Stimulated activated naive B cell treated with anti-CD40 and anti-IgM and Interleukin-4, amounts not matched to agents 10 μg/mL and 1 μg/mL and 100 μg/mL, for 72 hours (primary cell): ENCODE results near the gene CCDC38.
A peak's percentile ranks its signal among the peaks of the same experiment; 100 is the strongest.
"Not testable (repeated sequence)": the region's sequence is repeated elsewhere in the genome, so short reads cannot be mapped to it uniquely, and the experiment has no call there.

Experiments
- ATAC-seq, 2 donors: fragments of 150-1000 bp; cut with Tn5 transposase; replicated peaks; 2 replicates each; pipeline ENCODE4 v1.10.0; 2021; ENCODE audit warnings: moderate library complexity in 1 of 2
- DNase-seq: peaks from one replicate; pipeline ENCODE4 v3.0.0; 2021
- H3K27ac Mint-ChIP-seq: one replicate; pipeline ENCODE4 v1.8.0; 2022; ENCODE audit warnings: mild to moderate bottlenecking, mixed read lengths
- H3K27me3 Mint-ChIP-seq, 2 donors: one replicate each; pipeline ENCODE4 v1.8.0; 2022; ENCODE audit warnings: mixed read lengths in 2 of 2
- H3K36me3 Mint-ChIP-seq, 2 donors: one replicate each; pipeline ENCODE4 v1.8.0; 2022; ENCODE audit warnings: mixed read lengths in 2 of 2, mild to moderate bottlenecking in 1 of 2
- H3K4me1 Mint-ChIP-seq, 2 donors: one replicate each; pipeline ENCODE4 v1.8.0; 2022; ENCODE audit warnings: mixed read lengths in 2 of 2, mild to moderate bottlenecking in 1 of 2
- H3K4me3 Mint-ChIP-seq, 2 donors: one replicate each; pipeline ENCODE4 v1.8.0; 2022; ENCODE audit warnings: mild to moderate bottlenecking in 2 of 2, mixed read lengths in 2 of 2, moderate library complexity in 1 of 2
- H3K9me3 Mint-ChIP-seq, 2 donors: one replicate each; pipeline ENCODE4 v1.8.0; 2022; ENCODE audit warnings: mixed read lengths in 2 of 2, mild to moderate bottlenecking in 1 of 2

Gene CCDC38

DNA sequence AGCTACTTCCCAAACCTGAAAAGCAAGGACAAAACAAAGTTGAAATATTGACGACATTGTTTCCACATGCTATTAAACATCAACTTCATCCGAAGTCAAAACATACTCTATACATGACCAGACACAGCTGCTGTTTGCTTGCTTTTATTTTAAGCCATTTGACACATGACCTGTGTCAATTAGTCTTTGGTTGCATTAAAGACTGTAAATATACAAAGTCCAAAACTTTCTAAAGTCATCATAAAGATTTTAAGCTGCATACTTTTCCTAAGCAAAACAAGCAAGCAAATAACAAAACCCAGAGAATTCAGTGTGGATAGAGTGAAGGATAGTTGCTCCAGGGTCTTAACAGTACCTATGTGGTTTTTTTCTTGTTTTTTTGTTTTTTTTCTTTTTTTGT, 31.9 kb upstream of the CCDC38 start:
- DNase-seq (no peak), ATAC-seq (no peak)
- Mint-ChIP-seq H3K4me1 (peaks cover 0 to 17% of the 10 kb centered on the region in 2 donors), H3K27me3 (no peaks in the 10 kb centered on the region), H3K4me3 (no peak overlapping the region), H3K9me3 (no peaks in the 10 kb centered on the region), H3K27ac (no peak overlapping the region), H3K36me3 (peaks cover 4 to 6% of the 10 kb centered on the region in 2 donors)

DNA sequence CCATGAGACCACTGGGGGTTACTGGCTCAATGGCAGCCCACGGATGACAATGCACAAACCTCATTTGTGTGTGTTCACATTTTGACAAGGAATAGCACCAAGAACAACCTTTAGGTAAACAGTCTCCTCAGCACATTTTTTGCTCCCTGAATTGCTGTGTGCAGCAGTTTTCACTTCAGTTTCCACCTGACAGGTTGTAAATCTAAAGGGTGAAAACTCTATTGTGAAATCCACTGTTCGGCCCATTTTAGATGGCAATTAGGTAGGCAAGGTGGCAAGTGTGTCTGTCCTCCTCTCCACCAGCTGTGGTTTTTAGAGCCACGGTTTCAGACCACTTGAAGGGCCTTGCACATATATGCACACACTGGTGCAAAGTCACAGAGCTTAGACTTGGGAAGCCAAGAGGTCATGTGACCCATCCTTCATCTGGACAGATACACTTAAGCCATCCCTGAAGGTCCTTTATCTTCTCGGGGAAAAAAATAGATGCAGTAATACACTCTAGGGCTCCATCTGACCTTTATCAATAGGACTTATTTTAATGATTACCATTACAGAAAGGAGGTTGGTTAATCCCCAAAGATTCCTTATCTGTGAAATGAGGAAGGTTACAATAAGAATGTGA, 30.5 kb upstream of the CCDC38 start:
- peak; percentile 23 to 25 for ATAC-seq
- peaks cover 4 to 6% of the 10 kb centered on the region in 2 donors for H3K36me3 Mint-ChIP-seq

DNA sequence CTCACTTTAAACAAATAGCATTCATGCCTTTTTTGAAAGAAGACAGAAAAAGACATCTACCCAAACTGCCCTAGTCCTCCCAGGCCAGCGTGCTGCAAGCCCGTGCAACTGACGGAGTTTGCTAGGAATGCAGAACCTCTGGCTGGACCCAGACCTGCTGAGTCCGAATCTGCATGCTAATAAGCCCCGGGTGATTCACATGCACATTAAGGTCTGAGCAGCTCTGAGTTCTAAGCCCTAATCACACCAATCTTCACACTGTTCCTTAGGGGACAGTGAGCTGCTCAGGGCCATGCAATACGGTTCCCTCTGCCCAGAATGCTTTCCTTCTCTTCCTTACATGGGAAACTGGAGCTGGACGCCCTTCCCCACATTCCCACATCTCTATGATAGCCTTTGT, 28.5 kb upstream of the CCDC38 start:
- DNase-seq: no peak
- Mint-ChIP-seq H3K9me3 (no peaks in the 10 kb centered on the region), H3K4me1 (peaks cover 0 to 17% of the 10 kb centered on the region in 2 donors), H3K4me3 (no peak overlapping the region), H3K27me3 (no peaks in the 10 kb centered on the region), H3K36me3 (peaks cover 10 to 13% of the 10 kb centered on the region in 2 donors), H3K27ac (no peak overlapping the region)
- ATAC-seq: no peak

More for the DNA sequence above, 30.5 kb upstream of the CCDC38 start:
- Mint-ChIP-seq H3K27ac (no peak overlapping the region), H3K4me3 (no peak overlapping the region), H3K4me1 (peaks cover 0 to 17% of the 10 kb centered on the region in 2 donors), H3K27me3 (no peaks in the 10 kb centered on the region), H3K9me3 (no peaks in the 10 kb centered on the region)
- no peak for DNase-seq

DNA sequence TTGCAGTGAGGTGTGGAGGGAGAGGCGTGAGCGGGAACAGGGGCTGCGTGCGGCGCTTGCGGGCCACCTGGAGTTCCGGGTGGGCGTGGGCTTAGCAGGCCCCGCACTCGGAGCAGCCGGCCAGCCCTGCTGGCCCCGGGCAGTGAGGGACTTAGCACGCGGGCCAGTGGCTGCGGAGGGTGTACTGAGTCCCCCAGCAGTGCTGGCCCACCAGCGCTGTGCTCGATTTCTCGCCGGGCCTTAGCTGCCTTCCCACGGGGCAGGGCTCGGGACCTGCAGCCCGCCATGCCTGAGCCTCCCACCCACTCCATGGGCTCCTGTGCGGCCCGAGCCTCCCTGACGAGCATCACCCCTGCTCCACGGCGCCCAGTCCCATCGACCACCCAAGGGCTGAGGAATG, 26.7 kb upstream of the CCDC38 start:
- H3K9me3 Mint-ChIP-seq, H3K27me3 Mint-ChIP-seq, H3K4me3 Mint-ChIP-seq, H3K27ac Mint-ChIP-seq, ATAC-seq, DNase-seq: not testable (repeated sequence)
- peaks cover 10 to 15% of the 10 kb centered on the region in 2 donors for H3K36me3 Mint-ChIP-seq
- peaks cover 0 to 14% of the 10 kb centered on the region in 2 donors for H3K4me1 Mint-ChIP-seq

DNA sequence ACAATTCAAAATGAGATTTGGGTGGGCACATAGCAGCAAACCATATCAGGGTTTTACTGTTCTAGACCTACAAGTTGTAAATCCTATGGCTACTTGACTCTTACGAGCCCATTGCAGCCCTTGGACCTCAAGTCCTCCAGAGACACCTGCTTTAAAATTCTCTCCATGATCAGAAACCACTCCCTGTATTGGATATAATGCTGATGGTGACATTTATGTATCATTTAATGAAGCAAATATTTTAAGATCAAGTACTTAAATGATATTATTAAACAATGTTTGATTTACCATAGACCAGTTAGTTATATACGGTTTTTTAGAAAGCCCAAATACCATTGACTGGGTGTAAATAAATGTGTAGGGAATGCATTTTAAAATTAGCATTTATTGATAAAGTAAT, 24.9 kb upstream of the CCDC38 start:
- H3K9me3 Mint-ChIP-seq: no peaks in the 10 kb centered on the region
- H3K27me3 Mint-ChIP-seq: no peaks in the 10 kb centered on the region
- H3K27ac Mint-ChIP-seq: no peak overlapping the region
- H3K4me1 Mint-ChIP-seq: peaks cover 0 to 4% of the 10 kb centered on the region in 2 donors
- no peak for DNase-seq
- H3K4me3 Mint-ChIP-seq: no peak overlapping the region
- peaks cover 6 to 13% of the 10 kb centered on the region in 2 donors for H3K36me3 Mint-ChIP-seq
- no peak for ATAC-seq

DNA sequence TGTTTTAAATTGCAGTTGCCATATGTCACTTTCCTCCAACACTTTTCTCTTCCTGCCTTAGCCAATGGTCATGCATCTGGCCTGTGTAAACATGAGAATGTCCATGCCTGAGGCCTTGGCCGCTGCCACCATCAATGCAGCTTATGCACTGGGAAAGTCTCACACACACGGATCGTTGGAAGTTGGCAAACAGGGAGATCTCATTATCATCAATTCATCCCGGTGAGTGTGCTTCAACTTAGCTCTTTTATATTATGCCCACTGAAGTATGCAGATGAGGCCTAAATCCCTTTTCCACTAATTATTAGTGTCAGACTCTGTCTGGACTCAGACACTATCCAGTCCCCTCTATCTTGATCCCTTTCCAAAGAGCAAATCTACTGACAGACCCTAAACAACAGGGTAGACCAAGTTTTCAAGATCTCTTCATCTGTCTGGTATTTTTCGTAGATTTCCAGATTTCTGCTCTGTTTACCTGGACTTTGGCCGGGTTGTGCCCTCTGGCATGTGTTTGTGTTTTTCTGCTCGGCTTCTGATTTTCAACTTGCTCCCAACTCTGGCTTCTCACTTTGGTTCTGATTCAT, 24.0 kb upstream of the CCDC38 start:
- no peak overlapping the region for H3K4me3 Mint-ChIP-seq
- peaks cover 0 to 3% of the 10 kb centered on the region in 2 donors for H3K27me3 Mint-ChIP-seq
- H3K4me1 Mint-ChIP-seq: peaks cover 0 to 4% of the 10 kb centered on the region in 2 donors
- peaks cover 6 to 13% of the 10 kb centered on the region in 2 donors for H3K36me3 Mint-ChIP-seq
- no peaks in the 10 kb centered on the region for H3K9me3 Mint-ChIP-seq
- no peak for ATAC-seq
- no peak overlapping the region for H3K27ac Mint-ChIP-seq
- DNase-seq: no peak

DNA sequence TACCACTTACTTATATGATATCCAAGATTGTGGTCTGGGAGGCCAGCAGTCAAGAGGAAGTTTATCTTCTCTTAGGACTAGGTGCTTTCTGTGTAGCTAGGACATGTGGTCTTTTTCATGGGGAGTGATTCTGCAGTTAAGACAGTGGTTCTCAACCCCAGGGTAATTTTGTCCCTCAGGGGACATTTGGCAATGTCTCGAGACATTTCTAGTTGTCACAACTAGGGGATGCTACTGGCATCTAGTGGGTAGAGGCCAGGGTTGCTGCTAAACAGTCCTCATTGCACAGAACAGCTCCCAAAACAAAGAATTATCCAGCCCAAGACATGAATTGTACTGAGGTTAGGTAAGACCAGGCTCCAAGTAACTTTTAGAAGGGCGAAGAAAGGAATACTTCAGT, 20.7 kb upstream of the CCDC38 start:
- ATAC-seq (peak; percentile 66 to 87), DNase-seq (no peak)
- no peak overlapping the region for H3K4me3 Mint-ChIP-seq
- H3K36me3 Mint-ChIP-seq: peaks cover 6 to 11% of the 10 kb centered on the region in 2 donors
- H3K27me3 Mint-ChIP-seq: peaks cover 0 to 8% of the 10 kb centered on the region in 2 donors
- H3K9me3 Mint-ChIP-seq: no peaks in the 10 kb centered on the region
- no peak overlapping the region for H3K27ac Mint-ChIP-seq
- peaks cover 0 to 4% of the 10 kb centered on the region in 2 donors for H3K4me1 Mint-ChIP-seq

DNA sequence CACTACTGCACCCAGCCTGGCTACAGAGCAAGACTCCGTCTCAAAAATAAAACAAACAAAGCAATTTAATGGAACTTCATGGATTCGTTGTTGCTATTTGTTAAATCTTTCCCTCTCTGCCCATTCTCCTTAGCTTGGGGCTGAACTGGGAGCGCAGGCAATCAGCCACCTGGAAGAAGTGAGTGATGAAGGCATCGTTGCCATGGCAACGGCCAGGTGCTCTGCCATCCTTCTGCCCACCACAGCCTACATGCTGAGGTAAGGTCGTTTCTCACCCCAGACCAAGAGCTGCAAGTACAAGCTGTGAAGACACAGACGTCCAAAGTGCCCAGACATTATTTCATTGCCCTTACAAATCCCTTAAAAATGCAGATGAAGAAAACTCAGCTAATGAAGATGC, 19.8 kb upstream of the CCDC38 start:
- no peak for ATAC-seq
- peaks cover 0 to 8% of the 10 kb centered on the region in 2 donors for H3K27me3 Mint-ChIP-seq
- no peak for DNase-seq
- H3K4me1 Mint-ChIP-seq: peaks cover 0 to 4% of the 10 kb centered on the region in 2 donors
- no peaks in the 10 kb centered on the region for H3K9me3 Mint-ChIP-seq
- no peak overlapping the region for H3K27ac Mint-ChIP-seq
- H3K4me3 Mint-ChIP-seq: no peak overlapping the region
- H3K36me3 Mint-ChIP-seq: peaks cover 6 to 11% of the 10 kb centered on the region in 2 donors

DNA sequence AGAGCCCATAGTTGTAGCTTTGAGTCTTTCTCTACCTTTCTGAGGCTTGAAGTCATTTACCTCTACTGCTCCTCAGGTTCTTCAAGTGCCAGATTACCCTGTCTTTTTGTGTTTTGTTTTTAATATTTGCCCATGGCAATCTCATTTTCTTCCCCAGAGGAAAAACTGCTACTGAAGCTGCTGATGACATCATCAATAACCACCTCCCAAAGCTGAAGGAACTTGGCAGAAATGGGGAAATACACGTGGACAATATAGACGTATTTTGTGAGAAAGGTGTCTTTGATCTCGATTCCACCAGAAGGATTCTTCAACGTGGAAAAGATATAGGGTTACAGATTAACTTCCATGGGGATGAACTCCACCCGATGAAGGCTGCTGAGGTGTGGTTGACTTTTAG, 17.8 kb upstream of the CCDC38 start:
- DNase-seq: no peak
- Mint-ChIP-seq H3K4me1 (peaks cover 0 to 4% of the 10 kb centered on the region in 2 donors), H3K9me3 (no peaks in the 10 kb centered on the region), H3K27me3 (peaks cover 0 to 8% of the 10 kb centered on the region in 2 donors), H3K4me3 (no peak overlapping the region), H3K36me3 (peaks cover 5 to 6% of the 10 kb centered on the region in 2 donors), H3K27ac (no peak overlapping the region)
- no peak for ATAC-seq

DNA sequence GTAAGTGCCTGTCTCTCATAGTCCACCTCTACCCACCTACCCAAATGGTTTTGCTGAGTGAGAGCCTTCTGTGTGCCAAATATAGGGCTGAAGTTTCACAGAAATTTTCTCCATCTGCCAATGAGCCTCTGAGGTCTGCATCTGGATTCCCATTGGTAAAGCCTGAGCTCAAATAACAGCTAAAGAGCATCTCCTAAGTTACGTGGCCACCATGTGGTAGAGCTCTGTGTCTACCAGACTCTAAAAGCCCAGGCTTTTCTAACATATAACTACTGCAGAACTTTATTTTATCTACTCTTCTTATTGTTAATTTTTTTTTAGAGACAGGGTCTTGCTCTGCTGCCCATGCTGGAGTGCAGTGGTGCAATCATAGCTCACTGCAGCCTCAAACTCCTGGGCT, 16.7 kb upstream of the CCDC38 start:
- peaks cover 5% of the 10 kb centered on the region in 2 donors for H3K36me3 Mint-ChIP-seq

DNA sequence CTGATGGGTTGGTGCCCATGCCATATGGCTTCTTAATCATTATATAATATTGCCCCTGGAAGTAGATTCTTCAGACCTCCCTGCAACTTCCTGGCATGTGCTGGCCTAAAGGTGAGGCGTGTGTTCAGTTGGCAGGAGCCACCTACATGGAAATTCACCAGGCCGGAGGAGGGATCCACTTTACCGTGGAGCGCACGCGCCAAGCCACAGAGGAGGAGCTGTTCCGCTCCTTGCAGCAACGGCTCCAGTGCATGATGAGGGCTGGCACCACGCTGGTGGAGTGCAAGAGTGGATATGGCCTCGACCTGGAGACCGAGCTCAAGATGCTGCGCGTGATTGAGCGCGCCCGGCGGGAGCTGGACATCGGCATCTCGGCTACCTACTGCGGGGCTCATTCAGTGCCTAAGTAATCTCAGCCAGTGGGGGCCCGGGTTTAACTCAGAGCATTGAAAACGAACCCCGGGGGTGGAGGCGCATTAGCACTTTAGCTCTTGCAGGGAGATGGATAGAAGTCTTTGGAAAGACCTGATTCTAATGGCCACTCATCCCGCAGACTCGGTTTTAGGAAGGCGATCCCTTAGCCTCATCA, 14.2 kb upstream of the CCDC38 start:
- no peak overlapping the region for H3K27ac Mint-ChIP-seq

More for the DNA sequence above, 16.7 kb upstream of the CCDC38 start:
- Mint-ChIP-seq H3K27me3 (peaks cover 0 to 8% of the 10 kb centered on the region in 2 donors), H3K9me3 (no peaks in the 10 kb centered on the region), H3K27ac (no peak overlapping the region), H3K4me1 (peaks cover 0 to 4% of the 10 kb centered on the region in 2 donors), H3K4me3 (no peak overlapping the region)
- peak in 1 of 2 donors; percentile 41 for ATAC-seq
- DNase-seq: no peak

DNA sequence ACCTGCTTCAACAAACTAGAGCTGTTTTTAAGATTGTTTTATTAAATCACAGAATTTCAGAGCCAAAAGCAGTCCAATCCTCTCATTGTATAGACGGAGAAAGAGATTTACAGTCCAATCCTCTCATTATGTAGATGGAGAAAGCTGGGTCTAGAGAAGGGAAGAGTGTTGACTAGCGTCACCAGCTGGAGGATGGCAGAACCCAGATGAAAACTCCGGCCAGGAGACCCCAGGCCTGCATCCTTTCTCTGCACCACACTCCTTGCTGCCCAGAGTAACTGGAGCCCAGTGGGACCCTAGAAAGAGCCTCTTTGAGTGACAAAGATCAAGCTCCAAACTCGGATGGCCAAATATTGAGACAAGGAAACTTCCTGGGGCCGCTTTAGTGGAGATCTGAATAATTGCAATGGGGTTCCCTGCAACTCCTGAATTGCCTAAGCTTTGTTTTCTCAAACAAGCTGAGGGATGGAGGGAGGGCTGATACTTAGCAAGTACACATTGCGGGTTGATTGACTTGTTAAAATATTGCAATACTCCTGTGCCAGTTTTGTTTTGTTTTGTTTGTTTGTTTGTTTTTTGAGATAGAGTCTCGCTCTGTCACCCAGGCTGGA, 13.2 kb upstream of the CCDC38 start:
- peaks cover 5% of the 10 kb centered on the region in 2 donors for H3K36me3 Mint-ChIP-seq
- H3K4me1 Mint-ChIP-seq: no peaks in the 10 kb centered on the region
- H3K27ac Mint-ChIP-seq: no peak overlapping the region

More for the DNA sequence above, 14.2 kb upstream of the CCDC38 start:
- H3K9me3 Mint-ChIP-seq: no peaks in the 10 kb centered on the region
- DNase-seq: no peak
- H3K4me1 Mint-ChIP-seq: no peaks in the 10 kb centered on the region
- peaks cover 5% of the 10 kb centered on the region in 2 donors for H3K36me3 Mint-ChIP-seq
- H3K4me3 Mint-ChIP-seq: no peak overlapping the region
- ATAC-seq: no peak
- peaks cover 0 to 7% of the 10 kb centered on the region in 2 donors for H3K27me3 Mint-ChIP-seq

DNA sequence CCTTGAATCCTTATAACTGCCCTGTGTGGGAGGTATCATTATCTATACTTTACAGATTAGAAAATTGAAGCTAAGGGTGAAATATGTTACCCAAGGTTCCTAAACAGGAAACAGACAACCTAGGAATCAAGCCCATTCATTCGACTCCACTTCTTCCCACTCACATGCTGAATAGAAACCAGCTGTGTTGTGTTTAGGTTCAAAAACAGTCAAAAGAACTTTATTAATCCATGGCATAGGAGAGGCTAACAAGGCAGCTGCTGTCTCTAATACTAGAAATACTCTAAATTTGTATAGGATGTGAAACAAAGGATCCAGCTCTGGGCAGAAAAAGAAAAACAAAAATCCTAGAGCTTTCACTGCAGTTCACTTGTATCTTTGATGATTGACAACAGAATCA, 10.6 kb upstream of the CCDC38 start:
- no peaks in the 10 kb centered on the region for H3K9me3 Mint-ChIP-seq
- H3K4me3 Mint-ChIP-seq: no peak overlapping the region
- peaks cover 5% of the 10 kb centered on the region in 2 donors for H3K36me3 Mint-ChIP-seq
- no peaks in the 10 kb centered on the region for H3K4me1 Mint-ChIP-seq
- DNase-seq (no peak), ATAC-seq (no peak)
- H3K27me3 Mint-ChIP-seq: peaks cover 0 to 5% of the 10 kb centered on the region in 2 donors
- no peak overlapping the region for H3K27ac Mint-ChIP-seq

More for the DNA sequence above, 13.2 kb upstream of the CCDC38 start:
- Mint-ChIP-seq H3K27me3 (peaks cover 4 to 5% of the 10 kb centered on the region in 2 donors), H3K4me3 (no peak overlapping the region), H3K9me3 (no peaks in the 10 kb centered on the region)
- no peak for ATAC-seq
- no peak for DNase-seq

DNA sequence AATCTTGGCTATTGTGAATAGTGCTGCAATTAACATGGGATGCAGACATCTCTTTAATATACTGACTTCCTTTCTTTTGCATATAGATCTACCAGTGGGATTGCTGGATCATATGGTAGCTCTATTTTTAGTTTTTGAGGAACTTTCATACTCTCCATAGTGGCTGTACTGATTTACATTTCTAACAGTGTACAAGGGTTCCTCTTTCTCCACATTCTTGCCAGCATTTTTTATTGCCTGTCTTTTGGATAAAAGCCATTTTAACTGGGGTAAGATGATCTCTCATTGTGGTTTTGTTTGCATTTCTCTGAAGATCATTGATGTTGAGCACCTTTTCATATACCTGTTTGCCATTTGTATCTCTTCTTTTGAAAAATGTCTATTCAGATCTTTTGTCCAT, 9.1 kb upstream of the CCDC38 start:
- H3K9me3 Mint-ChIP-seq: no peaks in the 10 kb centered on the region
- H3K36me3 Mint-ChIP-seq: peaks cover 4 to 5% of the 10 kb centered on the region in 2 donors
- ATAC-seq: no peak
- no peaks in the 10 kb centered on the region for H3K4me1 Mint-ChIP-seq
- no peak overlapping the region for H3K4me3 Mint-ChIP-seq
- peaks cover 0 to 5% of the 10 kb centered on the region in 2 donors for H3K27me3 Mint-ChIP-seq
- no peak overlapping the region for H3K27ac Mint-ChIP-seq
- no peak for DNase-seq
